COLO829 (cell line): ENCODE data around the gene UBE2Q1.
"Not testable (repeated sequence)": the region's sequence is repeated elsewhere in the genome, so short reads cannot be mapped to it uniquely, and the experiment has no call there.

Experiments used
- DNase-seq: peaks from one replicate; pipeline ENCODE4 v3.0.0; 2012; ENCODE audit warnings: low spot score

UBE2Q1 gene

DNA sequence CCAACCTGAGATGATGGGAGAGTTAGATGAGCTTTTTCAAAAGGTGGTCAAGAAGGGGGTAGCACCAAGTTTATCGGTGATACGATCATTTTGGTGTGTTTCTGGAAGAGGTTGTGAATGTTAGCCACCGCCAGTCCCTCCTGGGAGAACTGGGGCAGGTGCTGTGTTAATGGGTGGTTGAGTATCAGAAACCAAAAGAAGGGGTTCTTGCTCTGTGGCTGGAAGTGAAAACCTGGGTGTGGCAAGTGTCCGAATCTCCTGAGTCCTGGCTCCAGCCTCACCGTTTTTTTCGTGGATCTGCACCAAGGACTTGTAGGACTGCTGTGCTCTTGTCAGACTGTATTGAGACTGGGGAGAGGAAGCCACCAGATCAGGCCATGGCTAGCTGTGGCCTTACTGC is 7.8 kb downstream of the UBE2Q1 start:
- DNase-seq, result no peak

DNA sequence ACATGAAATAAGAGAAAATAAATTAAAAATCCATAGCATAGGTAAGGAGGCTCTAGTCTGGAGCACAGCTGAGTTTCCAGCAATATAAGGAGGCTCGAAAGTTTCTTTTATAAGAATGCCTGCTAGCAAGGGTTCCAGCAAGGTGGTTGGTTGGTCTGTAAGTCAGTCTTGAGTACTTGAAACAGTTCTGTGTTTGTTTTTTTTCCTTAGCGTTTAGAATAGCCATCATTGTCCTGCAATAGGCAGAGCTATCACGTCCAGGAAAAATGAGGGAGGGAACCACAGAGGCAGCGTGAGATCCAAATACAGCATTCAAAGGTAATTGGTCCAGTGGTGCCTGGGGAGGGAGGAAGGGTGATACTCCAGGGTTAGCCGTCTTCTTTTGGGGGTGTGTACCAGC is 8.4 kb downstream of the UBE2Q1 start:
- no peak for DNase-seq

DNA sequence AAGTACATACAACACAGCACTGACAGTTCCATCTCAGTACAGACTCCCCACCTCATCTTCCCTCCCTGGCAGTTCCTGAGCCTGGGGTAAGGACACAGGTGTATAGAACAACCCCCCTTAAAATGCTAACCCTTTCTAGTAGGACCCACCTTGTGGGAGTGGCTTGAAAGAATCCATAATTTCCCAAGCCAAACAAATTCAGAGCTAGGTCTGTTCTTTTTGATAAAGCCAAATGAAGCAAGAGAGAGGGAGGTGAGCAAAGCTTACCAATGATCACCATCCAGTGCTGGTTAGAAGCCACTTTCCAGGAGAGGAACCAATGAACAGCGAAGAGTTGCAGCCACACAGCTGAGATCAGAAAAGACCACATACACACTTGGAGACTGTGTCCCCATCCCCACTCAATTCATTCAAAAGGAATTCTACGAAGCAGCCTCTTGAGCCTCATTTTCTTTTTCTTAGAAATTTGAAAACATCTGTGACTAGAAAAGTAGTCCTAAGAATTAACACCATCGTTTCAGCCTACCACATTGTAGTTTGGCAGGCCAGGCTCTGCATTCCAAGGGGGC is 9.2 kb downstream of the UBE2Q1 start:
- DNase-seq, result no peak

DNA sequence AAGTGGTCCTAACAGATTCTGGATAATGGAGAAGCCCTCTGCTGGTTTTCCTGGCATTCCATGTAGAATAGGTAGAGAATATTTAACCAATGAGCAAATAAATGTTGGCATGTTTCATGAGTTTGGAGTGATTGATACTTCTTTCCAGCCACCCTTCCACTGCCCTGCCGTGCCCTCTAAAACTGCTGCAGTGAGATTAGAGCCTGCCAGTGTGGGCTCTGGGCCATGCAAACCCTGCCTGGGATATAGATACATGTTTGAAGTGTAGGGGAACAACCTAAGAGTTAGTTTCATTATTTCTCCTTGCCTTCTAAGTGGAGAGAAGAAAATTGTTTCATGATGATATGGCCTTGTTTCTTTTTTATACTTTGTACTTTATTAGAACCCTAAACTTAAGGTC is 10.4 kb downstream of the UBE2Q1 start:
- no peak for DNase-seq

DNA sequence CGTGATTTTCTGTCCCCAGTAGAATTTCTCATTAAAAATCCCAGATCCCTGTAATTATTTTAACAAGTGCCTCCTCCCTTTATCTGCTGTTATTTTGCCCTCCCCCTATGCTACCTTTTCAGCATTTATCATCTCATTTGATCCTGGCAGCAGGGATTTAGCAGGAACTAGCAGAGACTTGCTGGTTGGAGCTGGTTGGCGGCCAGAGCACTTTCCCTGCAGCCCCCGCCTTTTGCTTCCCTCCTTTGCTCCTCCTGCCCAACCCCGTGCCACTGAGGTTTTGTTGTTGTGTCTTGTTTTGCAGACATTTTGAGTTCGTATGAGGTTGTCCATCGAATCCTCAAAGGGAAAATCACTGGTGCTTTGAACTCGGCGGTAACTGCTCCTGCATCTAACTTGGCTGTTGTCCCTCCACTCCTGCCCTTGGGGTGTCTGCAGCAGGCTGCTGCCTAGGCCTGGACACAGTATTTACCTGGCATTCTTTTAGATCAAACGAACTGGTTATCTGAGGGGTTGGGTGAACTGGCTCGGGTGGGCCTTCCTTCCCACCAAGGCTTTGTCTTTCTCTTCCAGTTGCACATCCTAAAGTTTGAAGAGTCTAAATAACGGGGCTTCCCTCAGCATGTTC is 11.2 kb downstream of the UBE2Q1 start:
- DNase-seq, result no peak

DNA sequence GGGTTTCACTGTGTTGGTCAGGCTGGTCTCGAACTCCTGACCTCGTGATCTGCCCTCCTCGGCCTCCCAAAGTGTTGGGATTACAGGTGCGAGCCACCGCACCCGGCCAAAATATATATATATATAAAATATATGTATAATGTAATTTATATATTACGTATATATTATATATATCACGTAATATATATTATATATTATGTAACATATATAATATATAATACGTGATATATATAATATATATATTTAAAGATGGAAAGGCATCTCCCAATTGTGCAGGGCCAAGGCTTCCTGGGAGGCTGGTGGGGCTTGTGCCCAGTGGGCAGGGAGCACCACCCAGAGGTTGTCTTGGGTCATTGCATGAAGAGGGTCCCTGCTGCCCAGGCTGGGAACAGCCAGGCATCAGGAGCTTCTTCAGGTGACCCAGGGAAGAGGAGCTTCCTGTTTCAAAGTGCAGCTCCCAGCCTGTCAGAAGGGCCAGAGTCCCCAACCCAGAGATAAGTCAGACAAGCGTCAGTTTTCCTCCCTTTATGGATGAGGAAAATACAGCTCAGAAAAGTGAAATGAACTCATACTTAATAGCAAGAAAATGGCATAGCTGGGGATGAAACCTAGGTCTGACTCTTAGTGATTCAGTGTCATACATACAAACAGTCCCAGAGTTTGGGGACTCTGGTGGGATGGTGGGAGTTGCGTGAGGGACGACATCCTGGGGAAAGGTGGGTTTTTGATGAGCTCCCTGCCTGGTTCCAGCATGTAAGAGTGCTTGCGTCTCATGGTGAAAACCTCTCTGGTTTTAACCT is 12.0 kb downstream of the UBE2Q1 start:
- DNase-seq, result peak; percentile 87

DNA sequence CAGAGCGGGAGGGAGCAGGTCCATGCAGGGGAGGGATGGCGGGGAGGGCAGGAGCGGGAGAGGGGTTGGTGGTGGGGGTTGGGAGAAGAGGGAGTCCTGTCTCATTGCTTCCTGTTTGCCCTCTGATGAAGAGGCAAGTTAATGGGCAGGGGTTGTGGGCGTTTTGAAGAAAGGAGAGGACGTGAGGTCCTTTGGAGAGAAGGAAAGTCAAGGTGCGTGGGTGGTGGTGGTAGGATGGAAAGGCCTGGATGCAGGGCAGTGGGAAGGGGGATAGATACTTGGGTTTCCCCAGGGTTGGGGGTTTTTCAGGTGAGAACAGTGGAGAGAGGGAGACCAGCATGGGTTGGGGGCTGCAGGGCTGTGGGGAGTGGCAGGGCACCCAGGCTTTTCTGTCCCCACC is 17.2 kb downstream of the UBE2Q1 start:
- DNase-seq, result no peak

DNA sequence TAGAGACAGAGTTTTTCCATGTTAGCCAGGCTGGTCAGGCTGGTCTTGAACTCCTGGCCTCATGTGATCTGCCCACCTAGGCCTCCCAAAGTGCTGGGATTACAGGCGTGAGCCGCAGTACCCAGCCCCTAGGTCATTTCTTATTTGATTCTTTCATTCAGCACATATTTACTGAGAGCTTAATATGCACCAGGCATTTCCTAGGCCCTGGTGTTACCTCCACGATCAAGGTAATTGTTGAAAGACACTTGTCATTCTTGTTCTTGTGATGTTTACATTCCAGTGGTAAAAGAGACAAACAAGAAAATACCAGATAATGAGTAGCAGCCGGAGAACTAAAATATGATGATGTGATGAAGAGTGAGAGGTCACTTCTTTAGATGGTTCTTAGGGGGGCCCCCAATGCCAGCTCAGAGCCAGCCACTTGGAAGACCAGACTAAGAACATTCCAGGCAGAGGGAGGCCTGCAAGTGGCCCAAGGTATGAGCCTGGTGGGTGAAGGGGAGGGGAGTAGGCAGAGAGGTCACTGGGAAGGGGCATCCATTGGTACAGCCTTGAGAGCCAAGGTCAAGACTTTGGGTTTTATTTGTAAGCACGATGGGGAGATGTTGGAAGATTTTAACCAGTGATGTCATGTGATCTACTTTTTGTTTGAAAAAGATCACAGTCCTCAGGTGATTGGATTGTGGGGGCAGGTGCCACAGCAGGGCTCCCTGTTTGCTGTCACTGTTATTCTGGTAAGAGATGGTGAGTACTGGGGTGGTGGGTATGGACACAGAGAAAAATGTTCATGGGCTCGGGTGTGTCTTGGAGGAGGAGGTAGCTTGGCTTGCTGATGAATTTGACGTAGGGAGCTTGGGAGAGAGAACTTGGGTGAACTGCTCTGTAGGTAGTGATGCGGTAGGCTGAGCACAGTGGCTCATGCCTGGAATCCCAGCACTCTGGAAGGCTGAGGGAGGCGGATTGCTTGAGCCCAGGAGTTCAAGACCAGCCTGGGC is 18.7 kb downstream of the UBE2Q1 start:
- no peak for DNase-seq

DNA sequence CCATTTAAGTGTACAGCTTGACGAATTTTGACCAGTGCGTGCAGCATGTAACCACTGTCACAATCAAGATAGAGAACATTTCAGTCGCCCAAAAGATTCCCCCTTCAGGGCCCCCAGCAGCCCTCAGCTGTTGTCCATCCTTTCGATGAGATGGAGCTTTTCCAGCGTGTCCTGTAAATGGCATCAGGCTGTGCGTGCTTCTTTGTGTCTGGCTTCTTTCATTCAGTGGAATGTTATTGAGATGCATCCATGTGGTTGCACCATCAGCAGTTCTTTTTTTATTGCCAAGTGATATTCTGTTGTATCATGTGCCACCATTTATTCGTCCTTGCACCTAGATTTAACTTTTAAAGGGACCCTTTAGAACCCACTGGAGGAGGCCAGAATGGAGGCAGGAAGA is 21.9 kb downstream of the UBE2Q1 start:
- no peak for DNase-seq

DNA sequence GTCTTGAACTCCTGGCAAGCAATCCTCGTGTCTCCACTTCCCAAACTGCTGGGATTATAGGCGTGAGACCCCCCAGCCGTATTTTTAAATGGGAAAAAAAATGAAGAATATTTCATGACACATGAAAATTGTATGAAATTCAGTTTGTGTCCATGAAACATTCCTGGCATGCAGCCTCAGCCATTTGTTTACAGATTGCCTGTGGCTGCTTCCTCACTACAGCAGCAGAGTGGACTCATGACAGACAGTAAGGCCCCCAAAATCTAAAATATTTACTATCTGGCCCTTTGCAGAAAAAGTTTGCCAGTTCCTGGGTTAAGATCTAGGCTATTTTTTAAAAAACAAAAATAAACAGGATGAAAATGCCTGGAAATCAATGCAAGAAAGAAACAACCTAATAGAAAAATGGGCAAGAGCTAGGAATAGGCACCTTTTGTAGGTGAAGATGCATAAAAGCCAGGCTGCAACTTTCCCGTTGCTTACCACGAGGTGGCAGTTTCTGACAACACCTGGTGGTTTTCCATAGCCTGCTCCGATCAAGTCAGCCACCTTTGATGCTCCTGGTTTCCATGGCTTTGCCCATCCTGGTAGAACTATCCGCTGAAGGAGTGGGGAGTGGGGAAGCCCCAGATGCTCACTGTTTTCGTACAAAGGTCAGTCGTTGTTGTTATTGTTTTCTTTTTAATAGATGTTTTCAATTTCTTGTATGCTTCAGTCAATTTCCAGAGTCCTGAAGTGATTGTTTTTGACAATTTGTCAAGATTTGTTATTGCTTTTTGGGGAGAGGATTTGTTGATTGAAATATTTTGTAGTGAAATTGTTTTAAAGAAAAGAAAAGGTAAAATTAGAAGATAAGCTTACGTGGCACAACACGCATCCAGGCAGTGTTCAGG is 24.3 kb downstream of the UBE2Q1 start:
- DNase-seq, result no peak

DNA sequence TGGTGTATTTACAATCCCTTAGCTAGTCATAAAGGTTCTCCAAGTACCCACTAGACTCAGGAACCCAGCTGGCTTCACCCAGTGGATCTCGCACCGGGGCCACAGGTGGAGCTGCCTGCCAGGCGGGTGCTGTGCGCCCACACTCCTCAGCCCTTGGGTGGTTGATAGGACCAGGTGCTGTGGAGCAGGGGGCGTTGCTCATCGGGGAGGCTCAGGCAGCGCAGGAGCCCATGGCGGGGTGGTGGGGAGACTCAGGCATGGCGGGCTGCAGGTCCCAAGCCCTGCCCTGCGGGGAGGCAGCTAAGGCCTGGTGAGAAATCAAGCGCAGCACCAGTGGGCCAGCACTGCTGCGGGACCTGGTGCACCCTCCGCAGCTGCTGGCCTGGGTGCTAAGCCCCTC is 26.5 kb downstream of the UBE2Q1 start:
- DNase-seq, result not testable (repeated sequence)

DNA sequence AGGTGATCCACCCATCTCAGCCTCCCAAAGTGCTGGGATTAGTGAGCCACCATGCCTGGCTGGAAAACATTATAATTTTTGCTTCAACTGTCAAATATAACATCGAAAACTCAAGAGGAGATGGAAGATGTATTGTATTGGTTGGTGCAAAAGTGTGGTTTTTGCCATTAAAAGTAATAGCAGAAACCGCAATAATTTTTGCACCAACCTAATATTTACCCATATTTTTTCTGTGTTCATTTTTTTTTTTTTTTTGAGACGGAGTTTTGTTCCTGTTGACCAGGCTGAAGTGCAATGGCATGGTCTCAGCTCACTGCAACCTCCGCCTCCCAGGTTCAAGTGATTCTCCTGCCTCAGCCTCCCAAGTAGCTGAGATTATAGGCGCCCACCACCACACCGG is 29.2 kb downstream of the UBE2Q1 start:
- no peak for DNase-seq

DNA sequence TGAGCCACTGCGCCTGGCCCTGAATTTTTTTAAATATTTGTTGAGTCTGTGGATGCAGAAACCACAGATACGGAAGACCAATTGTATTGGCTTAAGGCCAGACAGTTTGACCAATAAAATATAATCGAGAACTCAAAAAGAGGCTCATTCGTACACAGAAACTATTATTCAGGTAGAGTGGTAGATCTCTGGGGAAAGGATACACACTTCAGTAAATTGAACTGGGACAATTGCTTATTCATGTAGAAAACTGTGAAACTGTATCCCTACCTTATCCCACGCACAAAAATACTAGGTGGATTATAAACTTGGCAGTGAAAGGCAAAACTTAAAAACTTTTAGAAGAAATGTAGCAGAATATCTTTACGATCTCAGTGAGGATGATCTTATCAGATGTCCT is 31.3 kb downstream of the UBE2Q1 start:
- DNase-seq, result no peak

DNA sequence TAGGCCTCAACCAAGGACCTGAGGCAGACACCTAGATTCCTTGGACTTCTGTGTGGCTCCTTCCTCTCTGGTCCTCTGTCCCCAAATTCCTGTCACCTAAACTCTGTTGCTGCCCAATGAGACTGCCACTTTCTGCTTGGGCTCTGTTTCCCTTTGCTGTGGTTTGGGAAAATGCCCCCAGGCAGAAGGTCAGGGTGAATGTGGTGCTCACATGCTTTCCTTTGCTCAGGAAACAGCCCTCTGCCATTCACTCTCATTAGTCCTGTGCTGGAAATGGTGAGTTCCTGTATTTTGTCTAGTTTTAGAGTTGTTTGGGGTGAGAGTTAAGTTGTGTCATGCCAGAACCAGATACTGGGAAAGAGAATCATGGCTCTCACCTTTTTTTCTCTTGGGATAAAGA is 33.6 kb downstream of the UBE2Q1 start:
- DNase-seq, result peak; percentile 57

DNA sequence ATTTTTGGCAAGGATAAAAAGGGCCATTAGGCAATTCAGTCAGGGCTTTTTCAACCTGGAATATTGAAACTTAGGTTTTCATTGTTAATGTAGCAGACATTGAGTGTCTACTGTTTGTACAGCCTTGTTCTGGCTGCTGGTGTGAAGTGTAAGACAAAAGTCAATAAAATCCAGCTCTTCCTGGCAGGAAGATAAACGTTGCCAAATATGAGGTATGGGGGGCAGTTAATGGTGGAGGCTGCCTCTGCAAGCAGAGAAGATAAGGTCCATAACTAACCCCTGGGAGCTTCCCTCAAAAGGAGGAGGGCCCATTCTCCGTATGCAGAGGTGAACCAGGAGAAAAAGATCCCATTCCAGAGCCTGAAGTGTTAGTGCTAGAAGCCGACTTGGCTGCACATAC is 36.8 kb downstream of the UBE2Q1 start:
- no peak for DNase-seq

DNA sequence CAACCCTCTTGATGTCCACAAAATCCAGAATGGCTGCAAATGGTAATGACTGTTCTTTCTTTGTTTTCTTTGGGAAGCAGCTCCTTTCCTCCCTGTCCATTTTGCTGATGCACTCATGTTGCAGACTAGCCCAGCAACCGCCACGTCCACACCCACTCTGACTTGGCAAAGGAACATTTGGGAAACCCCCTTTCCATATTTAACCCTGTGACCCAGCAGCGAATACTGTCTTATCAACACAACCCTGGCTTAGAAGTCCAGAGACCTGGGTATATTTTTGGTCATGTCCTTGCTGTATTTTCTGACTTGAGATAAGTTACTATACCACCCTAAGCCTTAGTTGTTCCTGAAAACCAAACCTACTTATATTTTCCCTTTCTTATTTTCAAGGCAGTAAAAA is 38.1 kb downstream of the UBE2Q1 start:
- no peak for DNase-seq

DNA sequence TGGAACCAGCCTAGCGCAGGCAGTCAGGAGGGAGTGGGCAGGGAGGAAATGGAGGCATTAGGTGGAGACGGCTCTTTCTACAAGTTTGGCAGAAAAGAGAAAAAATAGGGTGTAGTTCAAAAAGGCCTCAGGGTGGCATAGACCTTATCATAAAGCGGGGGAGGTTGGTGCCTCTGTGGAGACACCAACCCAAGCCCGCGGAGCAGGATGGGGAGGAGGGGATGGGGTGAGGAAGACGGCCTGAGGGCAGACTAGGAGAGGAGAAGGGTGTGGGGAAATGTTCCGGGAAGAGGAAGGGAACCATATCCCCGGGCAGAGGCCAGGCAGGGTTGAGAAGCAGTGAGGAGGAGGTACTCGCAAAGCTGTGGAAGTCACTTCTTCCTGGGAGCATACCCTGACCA is 38.9 kb downstream of the UBE2Q1 start:
- DNase-seq, result no peak

DNA sequence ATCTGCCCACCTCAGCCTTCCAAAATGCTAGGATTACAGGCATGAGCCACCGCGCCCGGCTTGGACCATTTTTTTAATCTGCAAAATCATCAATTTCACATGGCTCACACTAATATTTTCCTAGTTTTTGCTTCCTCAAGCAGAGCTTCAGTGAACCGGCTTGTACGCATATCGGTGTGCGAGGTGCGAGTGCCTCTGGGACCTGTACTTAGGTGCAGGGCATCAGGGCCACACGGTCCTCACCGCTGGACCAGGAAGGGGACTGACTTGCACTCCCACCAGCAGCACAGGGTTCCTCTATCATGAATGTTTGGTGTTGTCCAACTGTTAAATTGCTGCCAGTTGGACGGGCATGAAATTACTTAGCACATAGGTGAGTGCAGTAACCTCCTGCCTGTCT is 40.8 kb downstream of the UBE2Q1 start:
- DNase-seq, result no peak

DNA sequence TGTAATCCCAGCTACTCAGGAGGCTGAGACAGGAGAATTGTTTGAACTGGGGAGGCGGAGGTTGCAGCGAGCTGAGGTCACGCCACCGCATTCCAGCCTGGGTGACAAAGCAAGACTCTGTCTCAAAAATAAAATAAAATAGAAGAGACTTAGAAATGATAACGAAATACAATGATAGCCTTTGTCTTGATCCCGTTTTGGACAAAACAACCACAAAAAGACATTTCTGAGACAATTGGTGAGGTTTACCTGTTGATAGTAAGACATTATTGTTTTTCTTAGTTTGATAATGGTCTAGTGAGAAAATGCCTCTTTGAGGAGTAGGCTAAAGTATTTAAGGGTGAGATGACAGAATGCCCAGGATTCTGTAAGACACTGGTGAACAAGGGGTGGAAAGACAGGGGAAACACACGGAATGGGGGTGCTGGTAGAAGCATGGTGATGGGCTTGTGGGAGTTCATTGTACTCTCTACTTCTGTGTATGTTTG is 44.4 kb downstream of the UBE2Q1 start:
- DNase-seq, result no peak

DNA sequence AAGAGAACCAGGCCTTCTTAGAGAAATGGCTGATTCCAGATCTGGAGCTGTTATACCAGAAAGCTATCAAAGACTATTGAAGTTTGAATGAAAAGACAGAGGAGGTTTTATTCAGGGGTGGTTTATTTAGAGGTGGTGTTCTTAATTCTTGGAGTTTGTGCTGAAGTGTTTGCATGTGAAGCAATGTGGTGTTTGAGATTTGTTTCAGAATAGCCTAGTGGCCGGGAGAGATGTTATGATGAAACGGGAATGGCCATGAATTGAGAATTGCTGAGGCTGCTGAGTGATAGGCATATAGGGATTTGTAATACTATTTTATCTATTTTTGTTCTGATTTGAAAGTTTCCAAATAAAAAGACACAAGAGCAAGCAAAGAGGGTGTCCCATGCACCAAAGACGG is 45.7 kb downstream of the UBE2Q1 start:
- no peak for DNase-seq

DNA sequence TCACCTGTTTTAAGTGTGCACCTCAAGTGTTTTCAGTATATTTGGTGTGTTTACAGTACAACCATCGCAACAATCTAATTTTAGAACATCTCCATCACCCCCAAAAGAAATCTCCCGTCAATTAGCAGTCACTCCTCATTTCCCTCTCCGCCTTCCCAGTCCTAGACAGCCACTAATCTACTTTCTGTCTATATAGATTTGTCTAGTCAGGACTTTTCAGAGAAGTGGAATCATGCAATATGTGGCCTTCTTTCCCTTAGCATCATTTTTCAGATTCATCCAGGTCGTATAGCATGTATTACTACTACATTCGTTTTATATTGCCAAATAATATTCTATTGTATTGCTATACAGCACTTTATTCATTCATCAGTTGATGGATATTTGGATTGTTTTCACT is 54.6 kb downstream of the UBE2Q1 start:
- DNase-seq, result no peak
